GM12873 (cell line): ENCODE results near the gene GRIA4.

ENCODE experiments used
- CTCF ChIP-seq: IDR thresholded peaks from 2 replicates; pipeline ENCODE4 v1.5.1; 2012; ENCODE audit warnings: low read depth, mild to moderate bottlenecking, moderate library complexity, low read length, control low read depth; ENCODE audit not compliant: insufficient read depth; ENCODE audit errors: missing control alignments

Gene GRIA4

DNA sequence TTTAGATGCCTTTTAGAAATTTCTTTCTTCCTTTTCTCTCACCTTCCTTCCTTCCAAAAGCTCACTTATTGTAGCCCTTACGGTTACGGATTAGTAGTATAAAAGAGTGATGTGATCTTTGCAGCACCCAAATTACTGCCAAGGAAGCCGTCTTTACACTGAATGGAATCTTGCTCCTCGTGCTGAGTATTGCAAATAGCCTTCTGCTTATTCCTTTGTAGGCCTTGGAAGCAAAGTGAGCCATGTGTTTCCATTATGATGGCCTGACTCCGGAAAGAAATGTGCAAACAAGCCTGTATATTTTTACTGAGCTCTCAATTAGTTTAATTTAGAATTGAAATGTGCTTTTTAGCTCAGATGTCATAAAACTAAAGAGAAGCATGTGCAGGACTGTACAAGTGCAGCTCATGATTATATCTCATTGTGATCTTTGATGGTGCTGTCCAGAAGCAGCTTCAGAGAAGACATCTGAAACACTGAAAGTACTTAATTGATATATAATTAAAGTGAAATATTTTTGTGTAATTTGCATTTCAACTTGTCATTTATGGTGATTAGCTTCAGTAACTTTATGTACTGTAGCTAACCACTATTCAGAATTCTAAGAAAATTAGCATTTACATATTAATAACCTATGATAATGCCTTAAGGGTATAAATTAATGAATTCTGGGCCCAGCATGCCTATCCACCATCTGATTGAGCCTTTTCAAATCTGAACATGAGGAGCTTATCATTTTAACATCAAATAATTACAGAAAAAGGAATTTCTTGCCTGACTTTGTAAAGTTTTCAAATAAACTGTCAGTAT, 129.3 kb downstream of the GRIA4 start:
- no peak for TF ChIP-seq CTCF

DNA sequence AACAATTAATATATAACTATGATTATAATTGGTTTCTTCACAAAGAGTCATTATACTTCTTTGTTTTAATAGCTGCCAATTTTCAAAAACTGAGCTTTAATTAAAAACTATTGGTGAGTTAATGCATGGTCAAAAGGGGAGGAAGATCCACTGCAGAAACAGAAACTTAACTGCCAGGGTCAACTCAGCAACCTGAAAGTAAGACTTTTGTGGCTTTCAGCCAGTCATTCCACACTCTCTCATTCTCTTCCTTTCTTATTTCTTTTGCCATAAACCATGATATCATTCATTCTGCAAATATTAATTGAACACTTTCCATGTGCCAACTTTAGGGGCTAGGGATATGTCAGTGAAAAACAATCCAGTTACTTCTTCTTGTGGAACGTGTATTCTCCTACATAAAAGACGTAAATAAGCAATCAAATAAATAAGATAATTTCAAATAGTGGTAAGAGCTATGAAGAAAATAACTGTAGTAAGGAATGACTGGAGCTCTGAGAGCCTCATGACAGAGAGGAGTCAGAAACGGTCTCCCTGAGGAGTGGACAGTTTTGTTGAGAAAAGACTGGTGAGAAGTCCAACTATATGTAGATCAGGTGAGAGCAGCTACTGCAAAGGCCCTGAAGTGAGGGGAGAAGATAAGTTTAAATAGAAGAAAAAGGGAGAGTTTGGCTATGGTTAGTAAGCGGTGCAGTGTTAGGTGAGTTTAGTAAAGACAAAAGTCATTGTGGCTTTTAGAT, 130.5 kb downstream of the GRIA4 start:
- TF ChIP-seq CTCF, result no peak

- TF ChIP-seq CTCF, result no peak
Measured at GRCh38 chr11:105741488-105742020, 131.7 kb downstream of the GRIA4 start.

DNA sequence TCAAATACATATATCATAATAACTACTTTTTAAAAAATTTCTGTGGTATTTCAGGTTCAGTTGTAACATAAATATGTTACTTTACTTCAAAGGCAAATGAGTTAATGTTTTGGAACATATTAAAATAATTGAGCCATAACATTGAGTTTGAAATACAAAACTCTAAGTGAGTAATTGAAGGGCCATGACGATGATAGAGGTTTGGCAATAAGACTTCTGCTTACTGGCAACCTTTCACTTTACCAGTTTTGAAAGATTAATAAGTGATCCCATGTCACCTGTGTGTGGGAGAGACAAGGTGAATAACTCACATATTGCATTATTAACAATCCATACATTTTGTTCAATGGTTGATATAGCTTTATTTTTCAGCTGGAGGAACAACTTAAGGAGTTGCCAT, 144.4 kb downstream of the GRIA4 start:
- no peak for TF ChIP-seq CTCF

- no peak for TF ChIP-seq CTCF
Measured at GRCh38 chr11:105754716-105755115, 144.8 kb downstream of the GRIA4 start.

DNA sequence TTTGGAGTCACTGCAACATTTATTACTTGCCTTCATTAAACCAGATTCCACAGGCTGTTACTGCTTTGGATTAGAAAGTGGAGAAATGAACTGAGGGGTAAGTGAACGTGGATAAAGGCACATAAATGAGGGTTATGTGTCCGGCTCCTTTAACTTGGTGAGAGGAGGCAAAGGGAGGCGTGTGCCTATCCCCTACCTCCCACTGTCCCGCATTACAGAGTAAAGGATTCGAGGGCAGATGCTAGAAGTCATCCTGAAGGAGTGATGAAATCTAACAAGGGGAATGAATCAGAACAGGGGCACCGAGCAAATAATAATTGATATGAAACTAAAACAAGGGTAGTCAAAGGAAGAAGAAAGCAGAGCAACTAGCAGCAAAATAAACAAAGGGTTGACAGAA, 147.2 kb downstream of the GRIA4 start:
- TF ChIP-seq CTCF, result no peak

GRCh38 chr11:105763594-105763993, 153.7 kb downstream of the GRIA4 start:
- TF ChIP-seq CTCF, result no peak
